ENCODE data around the gene PYROXD2. TPM values are rescaled to one million over a fixed set of nuclear protein-coding genes. Genes with fewer than 3 reads are reported as not detected.

Gene PYROXD2
- total and polyA plus RNA-seq, 12 donors: 4.6 to 70.6 (median 28.3) TPM

DNA sequence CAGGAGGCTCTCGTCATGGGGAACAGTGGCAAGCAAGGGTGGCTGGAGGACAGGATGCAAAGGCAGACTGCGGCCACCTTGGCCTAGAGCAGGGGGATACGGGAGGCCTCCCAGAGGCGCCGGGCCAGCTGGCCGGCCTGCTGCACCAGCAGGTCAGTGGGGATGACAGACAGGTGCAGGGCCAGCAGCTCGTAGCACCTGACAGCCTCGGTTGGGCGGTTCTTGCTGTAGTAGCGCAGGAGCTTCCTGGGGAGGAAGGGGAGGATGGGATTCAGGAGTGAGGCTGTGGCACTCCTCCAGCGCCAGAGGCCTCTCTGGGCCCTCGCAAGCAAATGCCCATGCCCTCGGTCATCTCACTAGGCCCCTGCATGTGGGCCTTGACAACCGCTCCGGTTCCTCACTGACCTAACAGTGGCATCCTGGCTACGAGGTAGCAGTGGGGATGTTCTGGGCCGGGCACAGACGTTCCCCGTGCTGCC is 2.5 kb upstream of the PYROXD2 start:
- peaks cover 0 to 31% of the 10 kb centered on the region in 2 donors for H3K36me3 ChIP-seq (replicated peaks in 1 of 2)
- DNase-seq: peak in 2 of 7 donors; percentile 12 to 42
- no peak overlapping the region for H3K4me3 ChIP-seq
- intact Hi-C loops (cut with DNase I): no loop called here
- no peaks in the 10 kb centered on the region for H3K27me3 ChIP-seq
- H3K9me3 ChIP-seq (replicated peaks in 1 of 3): no peaks in the 10 kb centered on the region
- TF ChIP-seq, protein P1, sequence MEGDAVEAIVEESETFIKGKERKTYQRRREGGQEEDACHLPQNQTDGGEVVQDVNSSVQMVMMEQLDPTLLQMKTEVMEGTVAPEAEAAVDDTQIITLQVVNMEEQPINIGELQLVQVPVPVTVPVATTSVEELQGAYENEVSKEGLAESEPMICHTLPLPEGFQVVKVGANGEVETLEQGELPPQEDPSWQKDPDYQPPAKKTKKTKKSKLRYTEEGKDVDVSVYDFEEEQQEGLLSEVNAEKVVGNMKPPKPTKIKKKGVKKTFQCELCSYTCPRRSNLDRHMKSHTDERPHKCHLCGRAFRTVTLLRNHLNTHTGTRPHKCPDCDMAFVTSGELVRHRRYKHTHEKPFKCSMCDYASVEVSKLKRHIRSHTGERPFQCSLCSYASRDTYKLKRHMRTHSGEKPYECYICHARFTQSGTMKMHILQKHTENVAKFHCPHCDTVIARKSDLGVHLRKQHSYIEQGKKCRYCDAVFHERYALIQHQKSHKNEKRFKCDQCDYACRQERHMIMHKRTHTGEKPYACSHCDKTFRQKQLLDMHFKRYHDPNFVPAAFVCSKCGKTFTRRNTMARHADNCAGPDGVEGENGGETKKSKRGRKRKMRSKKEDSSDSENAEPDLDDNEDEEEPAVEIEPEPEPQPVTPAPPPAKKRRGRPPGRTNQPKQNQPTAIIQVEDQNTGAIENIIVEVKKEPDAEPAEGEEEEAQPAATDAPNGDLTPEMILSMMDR (IDR thresholded peaks at IDR 0.05): no peak
- no peak for TF ChIP-seq POLR2A (IDR thresholded peaks at IDR 0.05)
- WGBS, 4 donors: 94 to 98% (median 96%) methylated on average over 8 to 19 of the region's 19 CpGs
- no peak overlapping the region for H3K27ac ChIP-seq
- peaks cover 16 to 22% of the 10 kb centered on the region in 2 donors for H3K4me1 ChIP-seq (replicated peaks in 1 of 2)

DNA sequence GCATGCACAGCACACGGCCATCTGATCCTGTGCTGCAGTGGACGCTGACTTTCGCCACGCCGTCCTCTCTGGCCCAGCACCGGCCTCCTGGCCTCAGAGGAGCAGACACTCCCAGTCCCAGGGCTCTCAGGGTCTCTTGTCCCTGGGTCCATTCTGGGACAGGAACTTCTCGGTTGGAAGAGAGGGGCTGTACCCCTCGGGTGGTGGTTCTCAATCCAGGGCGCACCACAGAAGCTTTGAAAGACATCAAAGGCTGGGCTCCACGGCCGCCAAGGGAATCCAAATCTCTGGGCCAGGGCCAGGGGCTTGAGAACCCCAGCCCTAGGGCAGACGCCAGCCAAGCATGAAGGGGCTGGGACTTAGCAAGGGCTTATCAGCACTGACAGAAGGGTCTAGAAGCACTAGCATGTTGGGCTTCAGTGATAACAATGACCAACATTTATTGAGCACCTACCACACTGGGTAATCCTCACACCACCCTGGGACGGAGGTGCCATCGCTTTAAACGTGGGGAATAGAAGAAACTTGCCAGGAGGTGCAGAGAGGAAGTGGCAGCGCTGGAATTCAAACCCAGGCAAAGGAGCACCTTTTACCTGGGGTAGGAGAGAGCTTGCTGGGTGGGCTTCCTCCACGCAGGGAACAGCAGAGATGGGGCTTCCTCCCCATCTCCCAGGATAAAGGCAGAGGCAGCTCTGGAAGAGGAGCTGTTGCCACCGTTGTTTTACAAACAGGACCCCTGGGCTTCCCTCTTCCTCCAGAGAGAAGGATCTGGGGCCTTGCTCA is 1.8 kb upstream of the PYROXD2 start:
- H3K4me3 ChIP-seq: no peak overlapping the region
- H3K36me3 ChIP-seq (replicated peaks in 1 of 2): peaks cover 0 to 31% of the 10 kb centered on the region in 2 donors
- TF ChIP-seq POLR2A (IDR thresholded peaks at IDR 0.05): no peak
- TF ChIP-seq, protein P1 (IDR thresholded peaks at IDR 0.05): no peak
- H3K27me3 ChIP-seq: no peaks in the 10 kb centered on the region
- peaks cover 16 to 22% of the 10 kb centered on the region in 2 donors for H3K4me1 ChIP-seq (replicated peaks in 1 of 2)
- DNase-seq: peak in 1 of 7 donors; percentile 5
- no peak overlapping the region for H3K27ac ChIP-seq
- no peaks in the 10 kb centered on the region for H3K9me3 ChIP-seq (replicated peaks in 1 of 3)
- intact Hi-C loops (cut with DNase I): no loop called here
- 83 to 96% (median 92%) methylated on average over 14 to 18 of the region's 18 CpGs for WGBS, 4 donors

DNA sequence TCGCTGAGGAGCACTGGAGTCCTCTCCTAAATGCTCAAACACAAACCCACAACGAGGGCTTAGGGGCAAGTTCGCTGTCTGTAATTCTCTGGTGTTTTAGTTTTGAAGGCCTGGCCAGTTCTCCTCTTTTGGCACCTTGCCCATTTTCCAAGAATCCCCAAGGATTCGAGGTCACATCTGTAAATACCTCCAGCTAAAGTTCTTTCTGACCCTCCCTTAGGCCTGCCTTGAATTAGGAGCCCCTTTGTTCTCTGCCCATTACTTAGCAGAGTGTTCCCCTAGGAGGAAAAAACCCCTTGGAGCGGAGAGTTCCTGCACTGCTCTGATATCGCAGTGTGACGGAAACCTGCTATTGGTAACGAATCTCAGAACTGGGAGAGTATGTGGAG is 743 bp upstream of the PYROXD2 start:
- Histone ChIP-seq H3K4me1 (replicated peaks in 1 of 2) (peaks cover 16 to 22% of the 10 kb centered on the region in 2 donors), H3K9me3 (replicated peaks in 1 of 3) (no peaks in the 10 kb centered on the region), H3K27ac (peak overlapping the region in 3 of 5 donors; percentile 64 to 82 (median 65)), H3K36me3 (replicated peaks in 1 of 2) (peaks cover 0 to 31% of the 10 kb centered on the region in 2 donors), H3K27me3 (no peaks in the 10 kb centered on the region), H3K4me3 (no peak overlapping the region)
- peak in 2 of 7 donors; percentile 8 to 36 for DNase-seq
- intact Hi-C loops (cut with DNase I): no loop called here
- no peak for TF ChIP-seq POLR2A (IDR thresholded peaks at IDR 0.05)
- TF ChIP-seq, protein P1 (IDR thresholded peaks at IDR 0.05): no peak
- 58 to 78% (median 69%) methylated on average over 6 to 8 of the region's 8 CpGs for WGBS, 4 donors

DNA sequence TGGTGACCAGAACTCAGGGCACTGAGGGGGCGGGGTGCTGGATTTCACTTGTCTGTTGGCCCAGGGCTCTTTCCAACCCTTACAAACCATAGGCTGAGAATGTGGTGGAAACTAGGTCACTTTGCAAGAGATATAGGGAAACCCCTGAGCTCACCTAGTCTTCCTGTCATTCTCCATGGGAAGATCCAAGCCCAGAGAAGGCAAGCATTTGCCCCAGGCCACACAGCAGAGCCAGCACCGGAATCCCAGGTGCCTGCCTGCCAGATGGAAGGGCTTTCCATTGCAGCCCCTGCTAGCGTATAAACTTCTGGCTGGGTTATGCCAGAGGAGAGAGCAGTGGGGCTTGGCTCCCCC is 427 bp downstream of the PYROXD2 start:
- DNase-seq: peak in 1 of 7 donors; percentile 14
- intact Hi-C loops (cut with DNase I): no loop called here

More for the DNA sequence above, 427 bp downstream of the PYROXD2 start:
- H3K27me3 ChIP-seq: no peaks in the 10 kb centered on the region
- WGBS, 4 donors: 44 to 57% (median 48%) methylated on average over 1 to 3 of the region's 3 CpGs
- TF ChIP-seq POLR2A (IDR thresholded peaks at IDR 0.05): no peak
- TF ChIP-seq, protein P1 (IDR thresholded peaks at IDR 0.05): no peak
- no peaks in the 10 kb centered on the region for H3K9me3 ChIP-seq (replicated peaks in 1 of 3)
- peaks cover 0 to 23% of the 10 kb centered on the region in 2 donors for H3K36me3 ChIP-seq (replicated peaks in 1 of 2)
- H3K4me1 ChIP-seq (replicated peaks in 1 of 2): peaks cover 16 to 22% of the 10 kb centered on the region in 2 donors
- H3K27ac ChIP-seq: peak overlapping the region in 3 of 5 donors; percentile 46 to 82 (median 64)
- peak overlapping the region; percentile 3 to 59 (median 44) for H3K4me3 ChIP-seq
